NCI-H82 treated with DMSO at 0.1 percent for 48 hours (cell line): ENCODE results near the gene ATP2B2.

Experiments
- DNase-seq: peaks from one replicate; lab custom pipeline; 2025; ENCODE audit not compliant: unreplicated experiment; lab: John Stamatoyannopoulos, UW

The ATP2B2 gene

DNA sequence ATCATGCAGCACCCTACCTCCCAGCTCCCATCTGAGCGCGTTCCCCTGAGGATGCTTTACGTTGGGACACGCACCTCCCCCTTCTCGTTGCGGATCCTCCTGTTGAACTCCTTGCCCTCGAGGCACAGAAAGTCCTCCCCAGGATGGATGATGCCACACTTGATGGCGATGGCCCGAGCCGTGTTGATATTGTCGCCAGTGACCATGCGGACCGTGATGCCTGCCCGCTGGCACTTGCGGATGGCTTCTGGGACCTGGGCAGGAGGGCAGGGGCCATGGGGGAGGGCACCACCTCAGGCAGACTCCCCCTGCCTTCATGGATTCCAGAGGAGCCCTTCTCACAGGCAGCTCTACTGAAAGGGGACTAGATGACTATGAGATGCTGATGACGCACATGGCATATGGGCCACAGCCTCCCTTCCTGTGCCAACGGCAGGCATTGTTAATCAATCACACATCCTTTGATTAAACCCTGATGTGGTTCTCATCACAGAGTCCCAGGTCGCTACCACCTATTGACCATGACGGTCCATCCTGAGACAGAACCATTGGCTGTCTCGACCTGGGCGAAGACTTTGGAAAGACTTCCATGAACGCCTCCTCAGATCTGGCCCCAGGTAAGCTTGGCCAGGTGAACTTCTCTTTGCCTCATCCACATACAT, 154.9 kb downstream of the ATP2B2 start:
- no peak for DNase-seq

- DNase-seq: no peak
These were observed 155.6 kb downstream of the ATP2B2 start for GRCh38 chr3:10349801-10350200.

DNA sequence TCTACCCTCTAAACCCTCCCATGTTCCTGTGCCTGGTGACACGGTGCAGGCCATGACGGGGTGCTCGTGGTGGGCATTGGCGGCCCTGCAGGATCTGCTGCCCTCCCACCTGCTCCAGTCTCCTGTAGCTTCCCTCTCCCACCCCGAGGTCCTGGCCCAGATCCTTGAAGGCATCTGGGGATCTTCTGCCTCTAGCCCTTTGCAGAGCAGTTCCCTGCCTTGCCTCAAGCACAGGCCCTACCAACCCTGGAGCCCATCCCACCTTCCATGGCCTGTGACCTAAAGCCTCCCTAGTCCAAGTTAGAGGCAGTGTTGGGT, 157.0 kb downstream of the ATP2B2 start:
- no peak for DNase-seq

GRCh38 chr3:10347648-10348403, 157.6 kb downstream of the ATP2B2 start:
- no peak for DNase-seq

DNA sequence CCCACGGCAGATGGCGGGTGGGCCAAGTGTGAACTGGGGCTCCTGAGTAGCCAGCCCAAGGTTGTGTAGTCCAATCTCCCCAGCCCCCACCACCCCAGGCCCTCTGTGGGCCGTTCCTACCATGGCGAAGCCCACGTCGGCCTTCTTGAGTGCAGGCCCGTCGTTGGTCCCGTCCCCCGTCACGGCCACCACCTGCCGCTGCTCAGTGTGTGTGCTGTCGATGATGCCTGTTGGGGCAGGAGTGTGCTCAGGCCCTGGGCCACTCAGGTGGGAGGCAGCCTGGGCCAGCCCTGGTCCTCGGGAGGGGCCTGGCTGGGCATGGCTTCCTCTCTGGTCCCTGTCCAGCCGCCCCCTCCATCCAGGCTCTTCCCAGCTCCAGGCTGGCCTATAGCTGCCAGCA, 159.5 kb downstream of the ATP2B2 start:
- DNase-seq: no peak

GRCh38 chr3:10344944-10345575, 160.3 kb downstream of the ATP2B2 start:
- no peak for DNase-seq

GRCh38 chr3:10344147-10344943, 161.0 kb downstream of the ATP2B2 start:
- DNase-seq: peak; percentile 28

DNA sequence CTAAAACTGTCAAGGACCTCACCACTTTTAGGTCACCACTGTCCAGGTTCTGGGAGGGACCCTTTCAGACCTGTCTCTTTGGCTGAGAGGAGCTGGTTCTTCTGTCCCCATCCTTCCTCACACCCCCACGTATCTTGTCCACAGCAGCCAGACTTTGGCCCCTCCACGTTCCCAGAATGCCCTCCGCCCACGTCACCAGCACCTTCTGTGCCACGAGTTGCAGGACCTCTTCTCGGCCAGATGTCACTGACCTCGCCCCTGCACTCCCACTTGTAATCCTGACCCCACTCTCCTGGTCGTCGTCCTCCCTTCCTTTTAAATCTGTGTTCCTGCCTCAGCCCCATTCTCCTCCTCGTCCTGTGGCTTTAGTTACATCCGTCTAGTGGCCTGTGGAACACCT, 161.9 kb downstream of the ATP2B2 start:
- no peak for DNase-seq

GRCh38 chr3:10342781-10343180, 162.6 kb downstream of the ATP2B2 start:
- DNase-seq: no peak

- no peak for DNase-seq
These were observed 163.4 kb downstream of the ATP2B2 start for GRCh38 chr3:10341901-10342398.

DNA sequence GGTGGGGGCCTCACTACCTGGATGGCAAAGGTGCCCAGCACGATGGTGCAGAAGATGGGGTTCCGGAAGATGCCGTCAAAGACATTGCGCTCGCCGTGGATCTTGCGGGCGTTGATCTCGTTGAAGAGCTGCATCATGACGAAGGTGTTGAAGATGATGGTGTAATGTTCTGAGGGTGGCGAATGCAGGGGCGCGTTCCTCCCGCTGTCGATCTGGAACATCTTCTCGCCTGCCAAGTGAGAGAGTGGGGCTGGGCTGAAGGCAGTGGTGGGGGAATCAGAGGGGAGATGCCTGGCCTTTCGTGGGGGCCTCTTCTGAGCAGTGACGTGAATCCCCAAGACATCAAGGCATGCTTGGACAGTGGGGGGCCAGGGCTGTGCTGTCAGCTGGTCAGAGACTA, 164.9 kb downstream of the ATP2B2 start:
- DNase-seq: no peak

GRCh38 chr3:10340046-10340445, 165.3 kb downstream of the ATP2B2 start:
- no peak for DNase-seq

- DNase-seq: no peak
These were observed 165.9 kb downstream of the ATP2B2 start for GRCh38 chr3:10339376-10339955.

DNA sequence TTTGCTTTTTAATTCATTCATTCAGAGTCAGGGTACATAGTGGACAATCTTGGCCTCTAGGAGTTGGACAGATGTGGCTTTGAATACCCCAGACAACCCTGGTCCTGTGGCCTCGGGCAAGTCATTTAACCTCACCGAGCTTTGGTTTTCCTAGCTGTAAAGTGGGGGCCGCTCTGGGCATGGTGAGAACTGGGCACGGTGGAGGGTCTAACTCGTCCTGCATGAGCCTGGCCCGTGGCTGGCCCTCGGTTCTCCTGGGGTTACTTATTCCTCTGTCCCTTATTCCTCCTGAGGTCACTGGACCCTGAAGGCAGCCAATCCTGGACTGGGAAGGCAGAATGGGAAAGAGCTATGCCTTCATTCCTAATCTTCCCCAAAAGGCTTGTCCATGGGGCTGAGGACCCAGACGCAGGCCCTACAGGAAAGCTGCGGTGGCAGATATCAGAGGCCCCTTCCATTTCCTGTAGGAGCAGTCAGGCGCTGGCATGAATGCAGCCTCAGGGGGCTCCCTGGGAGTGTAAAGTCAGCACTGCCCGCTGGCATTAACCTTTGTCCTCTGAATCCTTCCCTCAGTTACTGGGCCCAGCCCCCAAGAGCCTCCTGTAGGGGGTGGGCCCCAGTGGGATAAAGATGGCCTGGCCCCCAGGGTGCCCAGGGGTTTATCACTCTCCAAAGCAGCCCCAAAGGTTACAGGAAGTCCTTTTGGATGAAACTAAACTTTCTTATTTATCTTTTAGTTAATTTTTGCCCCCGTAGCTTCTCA, 166.6 kb downstream of the ATP2B2 start:
- DNase-seq: no peak

DNA sequence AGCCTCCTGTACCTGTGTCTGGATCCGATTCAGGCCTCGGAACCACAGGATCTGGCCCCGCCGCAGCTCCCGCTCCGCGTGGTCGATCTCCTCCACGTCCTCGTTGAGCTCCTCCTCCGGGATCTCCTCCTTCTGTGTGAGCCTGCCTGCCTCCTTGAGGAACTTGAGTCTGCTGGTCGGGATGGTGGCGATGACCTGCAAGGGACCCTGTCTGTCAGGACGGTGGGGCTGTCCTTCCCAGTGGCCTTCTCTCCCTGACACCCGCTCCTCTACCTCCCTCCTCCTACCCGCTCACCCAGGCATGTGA, 167.3 kb downstream of the ATP2B2 start:
- no peak for DNase-seq

DNA sequence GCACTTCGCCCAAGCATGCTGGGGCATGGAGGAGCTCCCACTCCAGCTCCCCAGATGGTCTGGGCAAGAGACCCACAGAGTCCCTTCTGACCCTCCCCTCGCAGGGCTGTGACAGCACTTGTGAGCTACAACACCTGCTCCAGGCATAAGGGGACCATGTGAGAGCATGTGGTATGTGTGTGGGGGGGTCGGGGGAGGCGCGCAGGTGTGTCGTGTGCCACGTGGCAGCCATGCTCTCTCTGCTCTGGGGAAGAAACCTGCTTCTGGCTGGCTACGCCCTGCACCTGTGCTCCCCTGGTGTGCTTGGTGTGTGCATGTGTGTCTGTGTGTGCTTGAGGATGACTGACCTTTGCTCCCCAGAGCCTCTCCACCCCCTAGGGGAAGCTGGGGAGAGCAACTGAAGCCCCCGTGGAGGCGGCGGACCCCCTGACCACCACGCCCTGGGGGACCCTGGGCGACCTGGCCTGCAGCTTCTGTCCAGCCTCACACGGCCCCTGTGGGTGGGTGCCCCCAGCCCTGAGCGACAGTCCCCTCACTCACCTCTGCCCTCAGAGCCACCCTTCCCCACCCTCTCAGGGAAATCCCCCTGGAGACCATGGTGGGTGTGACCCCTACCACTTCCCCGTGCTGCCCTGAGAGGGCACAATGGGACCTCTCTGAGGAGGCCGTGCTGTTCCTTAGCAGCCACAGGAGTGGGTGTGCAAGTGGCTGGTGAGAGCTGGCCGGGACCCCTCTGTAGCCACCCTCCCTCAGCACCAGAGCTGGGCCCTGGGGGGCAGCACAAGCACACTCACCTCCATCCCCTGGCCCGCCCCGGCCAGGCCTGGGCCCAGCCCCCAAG, 167.8 kb downstream of the ATP2B2 start:
- DNase-seq: no peak

GRCh38 chr3:10336761-10337160, 168.6 kb downstream of the ATP2B2 start:
- DNase-seq: no peak

- no peak for DNase-seq
These were observed 169.3 kb downstream of the ATP2B2 start for GRCh38 chr3:10335871-10336622.

DNA sequence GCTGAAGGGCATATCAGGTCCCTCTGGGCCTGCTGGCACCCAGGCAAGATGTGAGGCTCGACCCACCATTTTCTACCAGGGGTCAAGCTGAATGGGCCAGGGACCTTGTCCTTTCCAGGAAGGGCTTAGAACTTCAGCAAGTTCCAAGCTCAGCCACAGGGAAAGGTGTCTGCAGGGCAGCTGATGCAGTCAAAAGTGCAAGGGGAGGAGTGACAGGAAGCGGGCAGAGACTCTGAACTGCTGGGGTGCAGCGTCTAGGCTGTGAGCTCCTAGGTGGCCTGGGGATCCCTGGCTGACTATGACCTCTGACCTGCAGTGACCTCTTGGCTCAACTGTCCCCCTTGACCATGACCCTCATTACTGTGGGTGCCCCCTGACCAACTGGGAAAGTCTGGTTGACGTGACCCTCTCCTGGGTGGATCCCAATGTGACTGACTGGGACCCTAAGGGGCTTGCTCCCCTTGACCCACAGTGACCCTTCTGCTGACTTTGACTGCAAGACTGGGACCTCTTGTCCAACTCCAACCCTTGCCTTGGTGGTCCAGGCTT, 170.1 kb downstream of the ATP2B2 start:
- DNase-seq: no peak
